Neuronal stem cell (in vitro differentiated cells): ENCODE results near the gene ATG5.

Experiments
- DNase-seq: peaks from one replicate; pipeline ENCODE4 v3.0.0-alpha.2; 2013; ENCODE audit warnings: low spot score
- H2AFZ ChIP-seq: one replicate; pipeline ENCODE4 v1.6.1; 2013; ENCODE audit warnings: mild to moderate bottlenecking, low read length, inconsistent platforms
- H2AK5ac ChIP-seq: 2 replicates; pipeline ENCODE4 v1.6.1; 2013; ENCODE audit warnings: low read depth, mild to moderate bottlenecking, inconsistent platforms, low read length, moderate library complexity, mixed read lengths
- H2BK120ac ChIP-seq: 2 replicates; pipeline ENCODE4 v1.6.1; 2013; ENCODE audit warnings: low read depth, mild to moderate bottlenecking, inconsistent platforms, low read length, moderate library complexity, mixed read lengths
- H2BK12ac ChIP-seq: one replicate; pipeline ENCODE4 v1.6.1; 2013; ENCODE audit warnings: low read length, inconsistent platforms
- H2BK15ac ChIP-seq: 2 replicates; pipeline ENCODE4 v1.6.1; 2013; ENCODE audit warnings: mild to moderate bottlenecking, low read length, inconsistent platforms, mixed read lengths
- H2BK5ac ChIP-seq: one replicate; pipeline ENCODE4 v1.6.1; 2013; ENCODE audit warnings: inconsistent platforms, mild to moderate bottlenecking, low read length, moderate library complexity
- H3K14ac ChIP-seq: one replicate; pipeline ENCODE4 v1.6.1; 2013; ENCODE audit warnings: low read length, inconsistent platforms
- H3K18ac ChIP-seq: 2 replicates; pipeline ENCODE4 v1.6.1; 2013; ENCODE audit warnings: low read length, inconsistent platforms
- H3K23ac ChIP-seq: 2 replicates; pipeline ENCODE4 v1.6.1; 2013; ENCODE audit warnings: low read depth, mild to moderate bottlenecking, mixed read lengths, low read length, inconsistent platforms; ENCODE audit not compliant: poor library complexity
- H3K27ac ChIP-seq: replicated peaks from 3 replicates; pipeline ENCODE4 v1.5.1; 2013; ENCODE audit warnings: low read length, inconsistent platforms
- H3K27me3 ChIP-seq, 3 experiments: 2 replicates each; pipeline ENCODE4 v1.6.1; 2013; ENCODE audit warnings: low read length in 3 of 3, mild to moderate bottlenecking in 2 of 3, inconsistent platforms in 1 of 3, low read depth in 1 of 3, mixed read lengths in 1 of 3, moderate library complexity in 1 of 3; ENCODE audit not compliant: control insufficient read depth in 3 of 3, insufficient read depth in 3 of 3
- H3K36me3 ChIP-seq, 2 donors: replicated peaks in 1 of 2; 2 replicates each; pipeline ENCODE4 v1.6.1; 2013; ENCODE audit warnings: low read length in 2 of 2; ENCODE audit not compliant: control insufficient read depth in 2 of 2, insufficient read depth in 2 of 2
- H3K4ac ChIP-seq: 2 replicates; pipeline ENCODE4 v1.6.1; 2013; ENCODE audit warnings: inconsistent platforms, mild to moderate bottlenecking, low read length, moderate library complexity
- H3K4me1 ChIP-seq, 2 donors: 1 replicate in 1 of 2; 2 replicates in 1 of 2; pipeline ENCODE4 v1.6.1; 2013; ENCODE audit warnings: low read length in 2 of 2, low read depth in 1 of 2; ENCODE audit not compliant: control insufficient read depth in 2 of 2, insufficient read depth in 1 of 2
- H3K4me2 ChIP-seq: one replicate; pipeline ENCODE4 v1.6.1; 2013; ENCODE audit warnings: mild to moderate bottlenecking, low read length, inconsistent platforms; ENCODE audit not compliant: insufficient read depth, poor library complexity, severe bottlenecking
- H3K4me3 ChIP-seq, 2 donors: 2 replicates each; pipeline ENCODE4 v1.5.1; 2013; ENCODE audit warnings: low read length in 2 of 2, mild to moderate bottlenecking in 2 of 2, inconsistent platforms in 1 of 2, moderate library complexity in 1 of 2
- H3K79me1 ChIP-seq: one replicate; pipeline ENCODE4 v1.6.1; 2013; ENCODE audit warnings: low read depth, mild to moderate bottlenecking, inconsistent platforms, low read length, moderate library complexity
- H3K9ac ChIP-seq: one replicate; pipeline ENCODE4 v1.6.1; 2013; ENCODE audit warnings: mild to moderate bottlenecking, low read depth, low read length, inconsistent platforms; ENCODE audit not compliant: poor library complexity
- H3K9me3 ChIP-seq, 2 donors: replicated peaks in 1 of 2; 2 replicates each; pipeline versions ENCODE3 to v1.6.1; 2013; ENCODE audit warnings: low read length in 2 of 2, mild to moderate bottlenecking in 2 of 2, inconsistent platforms in 1 of 2, low read depth in 1 of 2, mixed read lengths in 1 of 2, moderate library complexity in 1 of 2; ENCODE audit not compliant: control insufficient read depth in 2 of 2, insufficient read depth in 1 of 2
- H4K8ac ChIP-seq: one replicate; pipeline ENCODE4 v1.6.1; 2013; ENCODE audit warnings: low read depth, mild to moderate bottlenecking, inconsistent platforms, low read length, moderate library complexity
- H4K91ac ChIP-seq: one replicate; pipeline ENCODE4 v1.6.1; 2013; ENCODE audit warnings: low read length, low read depth, mild to moderate bottlenecking, inconsistent platforms; ENCODE audit not compliant: poor library complexity
- WGBS, 2 donors: extraction: QIAGEN DNeasy Blood & Tissue Kit; methylation state at CpG; one replicate each; pipeline ENCODE4 v1.1.7; 2013; ENCODE audit warnings: missing lambda C conversion rate in 2 of 2, mixed read lengths in 1 of 2; ENCODE audit not compliant: insufficient read length in 2 of 2, insufficient replicate concordance in 1 of 2; ENCODE audit errors: extremely low coverage in 2 of 2; 5-methylcytosine and 5-hydroxymethylcytosine counted together

ATG5 gene

DNA sequence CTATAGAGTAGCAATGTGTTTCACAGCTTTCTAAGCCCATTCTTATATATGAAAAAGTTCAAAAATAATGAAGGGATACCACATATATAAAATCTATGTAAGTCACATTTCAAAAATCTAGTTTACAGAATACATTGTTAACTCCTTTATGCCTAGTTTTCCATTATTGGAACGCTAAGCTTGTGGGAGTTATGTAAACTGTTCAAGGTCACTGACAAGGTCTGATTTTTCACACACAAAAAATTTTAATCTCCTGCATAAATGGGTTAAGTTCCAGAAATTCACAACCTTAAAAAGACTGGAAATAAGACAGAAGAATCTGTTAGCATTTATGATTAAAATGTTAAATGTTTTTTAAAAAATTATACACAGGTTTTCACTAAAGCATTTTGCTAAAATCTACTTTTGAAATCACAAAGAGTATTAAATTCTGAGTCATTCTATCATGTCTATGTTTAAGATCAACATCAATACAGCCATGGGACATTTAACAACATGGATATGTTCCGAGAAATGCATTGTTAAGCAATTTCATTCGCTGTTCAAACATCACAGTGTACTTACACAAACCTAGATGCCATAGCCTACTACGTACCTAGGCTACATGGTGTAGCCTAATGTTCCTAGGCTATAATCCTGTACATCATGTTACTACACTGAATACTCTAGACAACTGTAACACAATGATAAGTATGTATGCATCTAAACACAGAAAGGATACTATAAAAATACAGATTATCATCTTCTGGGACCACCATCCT lies 25.4 kb downstream of the ATG5 start:
- no peak overlapping the region for H2BK15ac ChIP-seq
- no peak overlapping the region for H3K9ac ChIP-seq
- no peak overlapping the region for H3K18ac ChIP-seq
- H3K27me3 ChIP-seq = no peaks in the 10 kb centered on the region
- no peak overlapping the region for H3K4me2 ChIP-seq
- no peak overlapping the region for H3K4me3 ChIP-seq
- no peak overlapping the region for H2BK120ac ChIP-seq
- no peak overlapping the region for H3K23ac ChIP-seq
- no peak overlapping the region for H3K27ac ChIP-seq
- H2AFZ ChIP-seq = no peak overlapping the region
- WGBS, 2 donors = no CpG with 5 or more reads among the region's 4 CpGs
- no peaks in the 10 kb centered on the region for H3K4me1 ChIP-seq
- H3K79me1 ChIP-seq = peaks cover 2% of the 10 kb centered on the region
- H2BK12ac ChIP-seq = no peak overlapping the region
- H2BK5ac ChIP-seq = no peak overlapping the region
- no peaks in the 10 kb centered on the region for H3K9me3 ChIP-seq
- no peak overlapping the region for H4K8ac ChIP-seq
- H3K36me3 ChIP-seq = no peaks in the 10 kb centered on the region
- H2AK5ac ChIP-seq = no peak overlapping the region
- no peak overlapping the region for H3K14ac ChIP-seq
- DNase-seq = no peak
- H4K91ac ChIP-seq = no peak overlapping the region
- no peak overlapping the region for H3K4ac ChIP-seq

DNA sequence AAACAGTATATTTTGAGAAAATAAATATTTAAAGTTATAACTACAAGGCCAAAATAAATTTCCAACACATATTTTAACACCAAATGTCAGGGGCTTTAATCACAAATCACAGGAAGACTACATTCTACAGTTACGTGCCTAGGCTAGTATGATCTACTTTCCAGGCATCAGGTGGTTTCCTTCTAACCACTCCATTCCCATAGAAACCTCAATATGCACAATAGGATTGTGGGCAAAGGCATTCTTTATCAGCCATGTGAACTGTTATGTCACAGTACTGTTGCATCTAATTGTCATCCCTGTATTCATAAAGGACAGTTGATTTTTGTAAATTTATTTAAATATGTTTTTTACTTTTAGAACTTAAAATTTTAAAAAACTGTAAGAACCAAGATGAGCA lies 32.4 kb downstream of the ATG5 start:
- H3K27ac ChIP-seq = no peak overlapping the region
- H2AFZ ChIP-seq = no peak overlapping the region
- no peak overlapping the region for H3K9ac ChIP-seq
- no peak overlapping the region for H3K23ac ChIP-seq
- DNase-seq = no peak
- no peak overlapping the region for H3K14ac ChIP-seq
- peaks cover 0 to 16% of the 10 kb centered on the region in 2 donors for H3K9me3 ChIP-seq
- H3K79me1 ChIP-seq = no peaks in the 10 kb centered on the region
- no CpG with 5 or more reads among the region's 1 CpG for WGBS, 2 donors
- H4K91ac ChIP-seq = no peak overlapping the region
- no peak overlapping the region for H2BK5ac ChIP-seq
- H4K8ac ChIP-seq = no peak overlapping the region
- H3K4ac ChIP-seq = no peak overlapping the region
- H3K18ac ChIP-seq = no peak overlapping the region
- H3K4me1 ChIP-seq = no peaks in the 10 kb centered on the region
- no peak overlapping the region for H3K4me3 ChIP-seq
- no peak overlapping the region for H2AK5ac ChIP-seq
- H3K27me3 ChIP-seq = no peaks in the 10 kb centered on the region
- no peak overlapping the region for H2BK12ac ChIP-seq
- H3K36me3 ChIP-seq = peaks cover 3 to 20% of the 10 kb centered on the region in 2 donors
- no peak overlapping the region for H2BK120ac ChIP-seq
- no peak overlapping the region for H3K4me2 ChIP-seq
- no peak overlapping the region for H2BK15ac ChIP-seq

DNA sequence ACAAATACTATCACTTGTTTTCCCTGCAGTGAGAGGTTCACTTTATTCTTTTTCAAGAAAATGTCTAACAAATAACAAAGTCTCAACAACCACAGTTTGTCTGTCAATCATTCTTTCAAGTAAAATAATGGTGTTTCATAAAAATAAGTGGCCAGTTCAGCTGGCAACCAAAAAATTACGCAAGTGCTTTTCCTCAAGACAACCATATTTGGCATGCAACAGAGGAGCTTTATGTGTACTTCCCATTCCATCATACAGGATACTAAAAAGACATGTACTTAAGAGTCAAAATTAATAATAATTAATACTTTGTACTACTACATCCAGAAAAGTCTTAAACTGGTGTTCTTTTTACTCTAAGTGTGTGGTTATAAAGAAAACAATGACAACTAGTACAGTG lies 34.6 kb downstream of the ATG5 start:
- no peak overlapping the region for H2BK15ac ChIP-seq
- H4K91ac ChIP-seq = no peak overlapping the region
- H2AK5ac ChIP-seq = no peak overlapping the region
- no peaks in the 10 kb centered on the region for H3K79me1 ChIP-seq
- no peak overlapping the region for H3K4me2 ChIP-seq
- H3K14ac ChIP-seq = no peak overlapping the region
- H3K36me3 ChIP-seq = peaks cover 3 to 20% of the 10 kb centered on the region in 2 donors
- H3K4ac ChIP-seq = no peak overlapping the region
- no peak overlapping the region for H3K27ac ChIP-seq
- no peak overlapping the region for H2BK12ac ChIP-seq
- no peaks in the 10 kb centered on the region for H3K4me1 ChIP-seq
- H3K9ac ChIP-seq = no peak overlapping the region
- no peak overlapping the region for H3K18ac ChIP-seq
- no peak overlapping the region for H3K23ac ChIP-seq
- H2BK5ac ChIP-seq = no peak overlapping the region
- WGBS, 2 donors = no CpG with 5 or more reads among the region's 1 CpG
- H3K9me3 ChIP-seq = peaks cover 0 to 16% of the 10 kb centered on the region in 2 donors
- H2AFZ ChIP-seq = no peak overlapping the region
- no peak overlapping the region for H2BK120ac ChIP-seq
- DNase-seq = no peak
- H3K27me3 ChIP-seq = no peaks in the 10 kb centered on the region
- H3K4me3 ChIP-seq = no peak overlapping the region
- H4K8ac ChIP-seq = no peak overlapping the region

DNA sequence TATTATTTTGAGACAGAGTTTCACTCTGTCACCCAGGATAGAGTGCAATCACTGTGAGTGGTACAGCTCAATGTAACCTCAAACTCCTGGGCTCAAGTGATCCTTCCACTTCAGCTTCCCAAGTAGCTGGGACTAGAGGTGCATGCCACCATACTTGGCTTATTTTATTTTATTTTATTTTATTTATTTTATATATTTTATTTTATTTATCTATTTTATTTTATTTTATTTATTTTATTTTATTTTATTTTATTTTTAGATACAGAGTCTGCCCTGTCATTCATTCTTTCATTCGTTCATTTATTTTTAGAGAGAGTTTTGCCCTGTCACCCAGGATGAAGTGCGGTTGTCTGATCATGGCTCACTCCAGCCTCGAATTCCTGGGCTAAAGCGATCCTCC lies 35.5 kb downstream of the ATG5 start:
- H3K4ac ChIP-seq = no peak overlapping the region
- no peaks in the 10 kb centered on the region for H3K79me1 ChIP-seq
- H3K27me3 ChIP-seq = no peaks in the 10 kb centered on the region
- no peak overlapping the region for H2AK5ac ChIP-seq
- no peak overlapping the region for H3K23ac ChIP-seq
- no peaks in the 10 kb centered on the region for H3K4me1 ChIP-seq
- no peak overlapping the region for H4K8ac ChIP-seq
- H4K91ac ChIP-seq = no peak overlapping the region
- no peak overlapping the region for H2BK15ac ChIP-seq
- H3K9me3 ChIP-seq = peaks cover 0 to 19% of the 10 kb centered on the region in 2 donors
- H3K18ac ChIP-seq = no peak overlapping the region
- H2BK12ac ChIP-seq = no peak overlapping the region
- H3K14ac ChIP-seq = no peak overlapping the region
- H3K27ac ChIP-seq = no peak overlapping the region
- no CpG with 5 or more reads among the region's 4 CpGs for WGBS, 2 donors
- H3K4me3 ChIP-seq = no peak overlapping the region
- no peak overlapping the region for H2BK120ac ChIP-seq
- H3K9ac ChIP-seq = no peak overlapping the region
- peaks cover 3 to 20% of the 10 kb centered on the region in 2 donors for H3K36me3 ChIP-seq
- no peak overlapping the region for H3K4me2 ChIP-seq
- no peak overlapping the region for H2BK5ac ChIP-seq
- no peak overlapping the region for H2AFZ ChIP-seq
- no peak for DNase-seq
